ENCODE data around the gene F13A1. TPM values are rescaled to one million over a fixed set of nuclear protein-coding genes. Genes with fewer than 3 reads are reported as not detected.
A peak's percentile ranks its signal among the peaks of the same experiment; 100 is the strongest.

F13A1 gene
- polyA plus RNA-seq, 4 donors, result 0.45 to 30.5 (median 3.5) TPM

DNA sequence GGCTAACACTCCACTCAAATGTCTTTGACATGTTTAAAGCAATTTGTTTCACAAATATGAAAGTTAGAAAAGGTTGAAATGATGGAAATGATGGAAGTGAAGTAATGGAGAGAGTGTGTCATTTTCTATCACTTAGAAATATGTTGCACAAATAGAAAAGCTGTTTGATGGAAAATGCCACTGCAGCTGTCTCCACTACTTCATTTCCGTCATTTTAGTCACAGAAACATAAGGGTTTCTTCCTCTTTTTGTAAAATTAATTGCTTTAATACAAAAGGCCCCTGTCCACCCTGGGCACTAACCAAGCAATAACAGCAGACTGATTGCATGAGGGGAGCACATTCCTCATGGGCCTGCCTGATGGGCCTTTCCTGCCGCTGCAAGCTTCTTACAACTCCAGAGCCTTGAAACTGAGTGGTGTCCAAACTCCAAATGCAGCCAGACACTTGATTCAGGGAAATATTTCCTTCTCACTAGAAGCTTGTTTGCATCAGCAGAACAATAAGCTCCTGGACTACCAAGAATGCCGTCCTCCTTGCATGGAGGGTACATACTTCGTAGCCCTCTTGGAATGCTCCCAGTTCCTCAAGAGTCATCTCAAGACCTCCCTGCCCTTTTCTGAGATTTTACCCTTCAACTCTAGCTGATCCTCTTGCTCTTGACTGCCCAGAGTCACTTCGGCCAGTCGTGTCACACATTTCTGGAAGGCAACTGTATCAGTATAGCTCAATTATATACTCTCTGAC, 36.1 kb downstream of the F13A1 start:
- no peaks in the 10 kb centered on the region for H3K27me3 ChIP-seq (ENCODE audit: control insufficient read depth in 3 of 3, insufficient read depth in 3 of 3, low read length in 3 of 3)
- no peak overlapping the region for H3K4me3 ChIP-seq (ENCODE audit: low read depth in 1 of 3, low read length in 3 of 3)
- no peaks in the 10 kb centered on the region for H3K36me3 ChIP-seq (ENCODE audit: control insufficient read depth in 3 of 3, insufficient read depth in 2 of 3, low read depth in 1 of 3, low read length in 3 of 3)
- no peaks in the 10 kb centered on the region for H3K4me1 ChIP-seq (ENCODE audit: control insufficient read depth in 3 of 3, insufficient read depth in 2 of 3, low read depth in 1 of 3, low read length in 2 of 3)
- DNase-seq (no peak), FAIRE-seq (no peak)
- 74 to 85% (median 85%) methylated on average over 6 of the region's 6 CpGs for WGBS, 3 donors
- H3K27ac ChIP-seq (ENCODE audit: low read depth in 1 of 3, low read length in 2 of 3), result no peak overlapping the region
- no peaks in the 10 kb centered on the region for H3K9me3 ChIP-seq (ENCODE audit: control insufficient read depth in 2 of 2, insufficient read depth in 1 of 2, low read depth in 1 of 2, low read length in 1 of 2)

DNA sequence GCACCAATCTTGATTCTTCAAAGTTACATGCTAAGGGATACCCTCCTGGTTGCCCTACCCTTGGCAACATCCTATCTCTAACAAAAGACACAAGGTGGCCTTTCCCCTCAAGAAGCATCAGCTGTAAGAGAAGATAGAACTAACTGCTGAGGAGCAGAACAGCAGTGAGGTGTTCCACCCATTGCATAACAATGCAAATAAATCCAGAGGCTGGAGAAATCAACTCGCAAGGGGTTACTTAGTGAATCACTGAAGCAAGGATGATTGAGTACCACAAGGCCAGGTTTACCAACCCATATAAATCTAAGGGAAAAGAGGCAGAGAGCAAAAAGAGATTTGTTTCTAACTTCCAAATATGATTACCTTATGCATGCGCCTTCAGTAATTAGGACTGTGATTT, 36.7 kb downstream of the F13A1 start:
- H3K27me3 ChIP-seq (ENCODE audit: control insufficient read depth in 3 of 3, insufficient read depth in 3 of 3, low read length in 3 of 3), result no peaks in the 10 kb centered on the region
- WGBS, 3 donors, result 80 to 89% (median 84%) methylated on average over 2 of the region's 2 CpGs
- no peak overlapping the region for H3K27ac ChIP-seq (ENCODE audit: low read depth in 1 of 3, low read length in 2 of 3)
- DNase-seq, result no peak
- no peak overlapping the region for H3K4me3 ChIP-seq (ENCODE audit: low read depth in 1 of 3, low read length in 3 of 3)
- no peaks in the 10 kb centered on the region for H3K9me3 ChIP-seq (ENCODE audit: control insufficient read depth in 2 of 2, insufficient read depth in 1 of 2, low read depth in 1 of 2, low read length in 1 of 2)
- H3K36me3 ChIP-seq (ENCODE audit: control insufficient read depth in 3 of 3, insufficient read depth in 2 of 3, low read depth in 1 of 3, low read length in 3 of 3), result no peaks in the 10 kb centered on the region
- no peak for FAIRE-seq
- no peaks in the 10 kb centered on the region for H3K4me1 ChIP-seq (ENCODE audit: control insufficient read depth in 3 of 3, insufficient read depth in 2 of 3, low read depth in 1 of 3, low read length in 2 of 3)

DNA sequence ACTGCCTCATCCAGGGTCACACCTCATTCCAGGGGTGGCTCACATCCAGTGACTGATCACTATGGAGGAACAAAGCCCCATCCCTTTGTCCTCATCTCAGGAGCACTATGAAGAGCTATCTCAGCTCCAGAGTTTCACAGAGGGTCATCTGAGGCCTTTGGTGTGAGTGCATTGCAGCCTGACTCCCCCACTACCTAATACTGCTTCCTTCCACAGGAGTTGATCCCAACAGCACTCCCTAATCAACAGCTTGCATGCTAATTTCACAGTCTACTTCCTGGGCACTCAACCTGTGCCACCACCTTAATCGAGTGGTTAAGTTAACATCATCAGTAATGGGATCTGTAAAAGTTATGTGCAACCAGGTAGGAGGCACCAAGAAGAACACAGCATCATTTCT, 37.7 kb downstream of the F13A1 start:
- Histone ChIP-seq H3K27me3 (ENCODE audit: control insufficient read depth in 3 of 3, insufficient read depth in 3 of 3, low read length in 3 of 3) (no peaks in the 10 kb centered on the region), H3K36me3 (ENCODE audit: control insufficient read depth in 3 of 3, insufficient read depth in 2 of 3, low read depth in 1 of 3, low read length in 3 of 3) (no peaks in the 10 kb centered on the region), H3K9me3 (ENCODE audit: control insufficient read depth in 2 of 2, insufficient read depth in 1 of 2, low read depth in 1 of 2, low read length in 1 of 2) (no peaks in the 10 kb centered on the region), H3K27ac (ENCODE audit: low read depth in 1 of 3, low read length in 2 of 3) (no peak overlapping the region), H3K4me1 (ENCODE audit: control insufficient read depth in 3 of 3, insufficient read depth in 2 of 3, low read depth in 1 of 3, low read length in 2 of 3) (no peaks in the 10 kb centered on the region), H3K4me3 (ENCODE audit: low read depth in 1 of 3, low read length in 3 of 3) (no peak overlapping the region)
- DNase-seq (no peak), FAIRE-seq (no peak)
- 66 to 76% (median 75%) methylated on average over 1 of the region's 1 CpG for WGBS, 3 donors

DNA sequence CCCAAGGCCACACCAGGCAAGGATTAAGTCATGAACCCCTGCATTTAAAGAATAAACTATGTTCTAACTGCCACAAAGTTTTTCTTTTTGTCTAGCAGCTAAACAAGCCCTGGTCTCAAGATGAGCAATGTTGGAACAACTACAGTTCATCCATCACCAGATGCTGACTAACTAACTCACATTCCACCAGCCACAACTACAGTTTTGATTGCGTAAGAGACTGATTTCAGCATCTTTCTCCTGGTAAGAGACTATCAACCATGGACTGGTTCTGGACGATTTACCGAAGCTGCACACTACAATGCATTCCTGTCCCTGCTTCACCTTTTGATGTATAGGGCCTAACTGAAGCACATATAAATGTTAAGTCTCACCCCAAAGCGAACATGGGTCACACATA, 43.0 kb downstream of the F13A1 start:
- no peak for DNase-seq
- no peaks in the 10 kb centered on the region for H3K27me3 ChIP-seq (ENCODE audit: control insufficient read depth in 3 of 3, insufficient read depth in 3 of 3, low read length in 3 of 3)
- H3K4me3 ChIP-seq (ENCODE audit: low read depth in 1 of 3, low read length in 3 of 3), result no peak overlapping the region
- H3K36me3 ChIP-seq (ENCODE audit: control insufficient read depth in 3 of 3, insufficient read depth in 2 of 3, low read depth in 1 of 3, low read length in 3 of 3), result no peaks in the 10 kb centered on the region
- H3K4me1 ChIP-seq (ENCODE audit: control insufficient read depth in 3 of 3, insufficient read depth in 2 of 3, low read depth in 1 of 3, low read length in 2 of 3), result no peaks in the 10 kb centered on the region
- no peaks in the 10 kb centered on the region for H3K9me3 ChIP-seq (ENCODE audit: control insufficient read depth in 2 of 2, insufficient read depth in 1 of 2, low read depth in 1 of 2, low read length in 1 of 2)
- FAIRE-seq, result no peak
- no peak overlapping the region for H3K27ac ChIP-seq (ENCODE audit: low read depth in 1 of 3, low read length in 2 of 3)
- WGBS, 3 donors, result 70 to 80% (median 78%) methylated on average over 4 of the region's 4 CpGs

DNA sequence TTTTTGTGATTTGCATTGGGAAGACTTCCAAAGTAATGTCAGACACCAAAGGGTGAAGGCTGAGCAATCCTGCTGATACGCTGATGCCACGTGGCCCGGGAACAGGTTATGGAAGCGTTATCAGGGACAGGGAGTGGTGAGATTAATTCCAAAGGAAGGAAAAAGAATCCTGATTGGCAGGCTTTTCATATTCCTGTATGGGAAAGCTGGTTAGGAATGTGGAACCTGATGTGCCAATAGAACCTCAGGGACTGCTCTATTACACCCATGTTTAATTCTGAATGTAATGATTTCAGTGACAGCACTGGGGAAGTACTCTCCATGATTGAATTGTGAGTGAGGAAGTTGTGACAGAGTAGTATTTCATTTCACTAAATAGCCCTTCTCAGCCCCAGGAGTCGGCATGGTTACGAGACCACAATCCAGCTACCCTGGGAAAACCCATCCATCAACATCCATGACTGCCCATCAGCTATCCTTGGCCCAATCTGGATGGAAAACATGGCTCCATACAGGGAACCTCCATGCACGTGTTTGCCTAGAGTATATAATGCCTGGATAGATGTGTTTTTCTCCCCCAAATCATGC, 49.4 kb downstream of the F13A1 start:
- H3K4me3 ChIP-seq (ENCODE audit: low read depth in 1 of 3, low read length in 3 of 3), result no peak overlapping the region
- 50 to 64% (median 61%) methylated on average over 7 of the region's 7 CpGs for WGBS, 3 donors
- H3K27me3 ChIP-seq (ENCODE audit: control insufficient read depth in 3 of 3, insufficient read depth in 3 of 3, low read length in 3 of 3), result peaks cover 0 to 2% (median 0%) of the 10 kb centered on the region in 3 donors
- H3K9me3 ChIP-seq (ENCODE audit: control insufficient read depth in 2 of 2, insufficient read depth in 1 of 2, low read depth in 1 of 2, low read length in 1 of 2), result no peaks in the 10 kb centered on the region
- DNase-seq (peak in 1 of 2 donors; percentile 69), FAIRE-seq (no peak)
- no peak overlapping the region for H3K27ac ChIP-seq (ENCODE audit: low read depth in 1 of 3, low read length in 2 of 3)
- H3K4me1 ChIP-seq (ENCODE audit: control insufficient read depth in 3 of 3, insufficient read depth in 2 of 3, low read depth in 1 of 3, low read length in 2 of 3), result no peaks in the 10 kb centered on the region
- no peaks in the 10 kb centered on the region for H3K36me3 ChIP-seq (ENCODE audit: control insufficient read depth in 3 of 3, insufficient read depth in 2 of 3, low read depth in 1 of 3, low read length in 3 of 3)

DNA sequence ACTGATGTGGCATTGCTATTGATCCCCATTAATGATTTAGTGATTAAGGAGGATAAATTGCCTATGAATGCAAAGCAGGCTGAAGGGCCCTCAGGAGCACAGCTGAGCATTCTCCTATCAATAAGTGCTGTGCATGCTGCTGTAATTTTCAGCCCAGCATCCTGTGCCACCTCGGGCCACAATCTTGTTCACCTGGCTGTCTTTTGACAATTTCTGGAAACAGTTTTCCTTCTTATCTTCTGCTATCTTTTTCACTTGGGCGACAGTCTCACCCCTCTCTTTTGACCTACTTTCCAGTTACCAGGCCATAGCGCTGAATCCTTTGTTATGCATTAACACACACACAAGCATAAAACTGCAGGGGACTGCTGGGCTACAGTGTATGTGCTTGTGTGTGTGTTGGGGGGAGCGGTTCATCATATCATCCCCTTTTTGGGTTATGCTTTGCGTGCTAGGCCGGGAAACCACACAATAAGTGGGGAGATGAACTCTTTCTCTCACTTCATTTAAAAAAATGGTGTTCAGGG, 60.2 kb downstream of the F13A1 start:
- DNase-seq, result no peak
- Histone ChIP-seq H3K4me1 (ENCODE audit: control insufficient read depth in 3 of 3, insufficient read depth in 2 of 3, low read depth in 1 of 3, low read length in 2 of 3) (no peaks in the 10 kb centered on the region), H3K27ac (ENCODE audit: low read depth in 1 of 3, low read length in 2 of 3) (no peak overlapping the region), H3K36me3 (ENCODE audit: control insufficient read depth in 3 of 3, insufficient read depth in 2 of 3, low read depth in 1 of 3, low read length in 3 of 3) (no peaks in the 10 kb centered on the region), H3K27me3 (ENCODE audit: control insufficient read depth in 3 of 3, insufficient read depth in 3 of 3, low read length in 3 of 3) (no peaks in the 10 kb centered on the region), H3K9me3 (ENCODE audit: control insufficient read depth in 2 of 2, insufficient read depth in 1 of 2, low read depth in 1 of 2, low read length in 1 of 2) (no peaks in the 10 kb centered on the region), H3K4me3 (ENCODE audit: low read depth in 1 of 3, low read length in 3 of 3) (no peak overlapping the region)
- 73 to 81% (median 77%) methylated on average over 6 of the region's 6 CpGs for WGBS, 3 donors
- no peak for FAIRE-seq

DNA sequence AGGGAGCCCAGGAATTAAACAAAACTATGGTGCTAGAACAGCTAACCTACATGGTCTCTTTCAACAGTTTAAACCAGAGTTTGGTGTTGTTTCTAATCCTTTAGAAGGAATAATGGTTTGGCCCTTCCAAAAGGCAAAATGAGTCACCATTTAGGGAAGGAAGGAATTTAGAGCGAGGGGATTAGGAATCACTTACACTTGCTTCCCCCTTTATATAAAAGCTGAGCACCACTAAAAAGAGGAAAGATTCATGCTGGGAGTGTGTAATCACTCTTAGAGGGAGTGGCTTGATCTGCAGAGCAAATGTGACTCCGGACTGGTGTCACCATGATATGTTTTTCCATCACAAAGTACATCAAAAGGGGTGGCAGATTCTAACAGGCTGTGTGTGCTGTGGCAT, 63.6 kb downstream of the F13A1 start:
- Histone ChIP-seq H3K36me3 (ENCODE audit: control insufficient read depth in 3 of 3, insufficient read depth in 2 of 3, low read depth in 1 of 3, low read length in 3 of 3) (no peaks in the 10 kb centered on the region), H3K9me3 (ENCODE audit: control insufficient read depth in 2 of 2, insufficient read depth in 1 of 2, low read depth in 1 of 2, low read length in 1 of 2) (no peaks in the 10 kb centered on the region), H3K4me3 (ENCODE audit: low read depth in 1 of 3, low read length in 3 of 3) (no peak overlapping the region), H3K27ac (ENCODE audit: low read depth in 1 of 3, low read length in 2 of 3) (no peak overlapping the region), H3K4me1 (ENCODE audit: control insufficient read depth in 3 of 3, insufficient read depth in 2 of 3, low read depth in 1 of 3, low read length in 2 of 3) (no peaks in the 10 kb centered on the region), H3K27me3 (ENCODE audit: control insufficient read depth in 3 of 3, insufficient read depth in 3 of 3, low read length in 3 of 3) (no peaks in the 10 kb centered on the region)
- DNase-seq (no peak), FAIRE-seq (no peak)
- 67 to 74% (median 71%) methylated on average over 2 of the region's 2 CpGs for WGBS, 3 donors

DNA sequence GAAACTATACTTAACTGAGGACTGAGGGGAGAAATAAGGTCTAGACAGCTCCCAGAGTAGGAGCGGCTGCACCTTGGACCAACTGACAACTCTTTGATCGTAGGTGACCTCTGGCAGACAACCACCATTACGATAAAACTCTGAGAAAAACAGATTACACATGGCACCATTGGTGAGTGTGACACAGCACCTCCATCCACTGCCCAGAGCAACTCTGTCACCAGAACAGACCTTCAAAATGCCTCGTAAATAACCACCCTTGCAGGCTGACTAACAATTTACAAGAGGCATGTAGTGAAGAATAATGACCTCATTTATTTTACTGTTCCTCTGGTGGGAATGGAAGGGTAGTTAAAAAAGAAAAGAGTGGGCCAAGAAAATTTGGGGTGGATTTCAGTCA, 64.2 kb downstream of the F13A1 start:
- Histone ChIP-seq H3K27me3 (ENCODE audit: control insufficient read depth in 3 of 3, insufficient read depth in 3 of 3, low read length in 3 of 3) (no peaks in the 10 kb centered on the region), H3K4me1 (ENCODE audit: control insufficient read depth in 3 of 3, insufficient read depth in 2 of 3, low read depth in 1 of 3, low read length in 2 of 3) (no peaks in the 10 kb centered on the region), H3K27ac (ENCODE audit: low read depth in 1 of 3, low read length in 2 of 3) (no peak overlapping the region), H3K4me3 (ENCODE audit: low read depth in 1 of 3, low read length in 3 of 3) (no peak overlapping the region), H3K9me3 (ENCODE audit: control insufficient read depth in 2 of 2, insufficient read depth in 1 of 2, low read depth in 1 of 2, low read length in 1 of 2) (no peaks in the 10 kb centered on the region), H3K36me3 (ENCODE audit: control insufficient read depth in 3 of 3, insufficient read depth in 2 of 3, low read depth in 1 of 3, low read length in 3 of 3) (no peaks in the 10 kb centered on the region)
- peak; percentile 9 to 60 for DNase-seq
- 31 to 60% (median 44%) methylated on average over 4 of the region's 4 CpGs for WGBS, 3 donors
- no peak for FAIRE-seq
